Eye (tissue), 1 donor: ENCODE results near the gene PTGES2.
A peak's percentile ranks its signal among the peaks of the same experiment; 100 is the strongest.
"Not testable (repeated sequence)": the region's sequence is repeated elsewhere in the genome, so short reads cannot be mapped to it uniquely, and the experiment has no call there.

Source experiments
- DNase-seq: peaks from one replicate; pipeline ENCODE4 v3.0.0-alpha.2; 2015

The PTGES2 gene

DNA sequence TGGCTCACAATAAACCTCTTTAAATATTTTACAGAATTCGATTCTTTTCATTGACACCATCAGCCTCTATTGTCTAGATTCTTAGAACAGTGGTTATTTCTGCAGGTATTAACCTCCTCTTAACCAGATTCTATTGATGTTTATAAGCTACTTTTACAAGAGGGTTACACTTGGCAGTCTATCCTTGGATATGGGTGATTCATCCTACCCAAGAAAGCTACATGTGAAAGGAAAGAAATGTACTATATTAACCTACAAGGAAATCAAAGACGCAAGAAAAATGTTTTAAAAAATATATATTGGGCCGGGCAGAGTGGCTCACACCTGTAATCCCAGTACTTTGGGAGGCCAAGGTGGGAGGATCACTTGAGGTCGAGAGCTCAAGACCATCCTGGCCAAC is 42.8 kb downstream of the PTGES2 start:
- DNase-seq: no peak

DNA sequence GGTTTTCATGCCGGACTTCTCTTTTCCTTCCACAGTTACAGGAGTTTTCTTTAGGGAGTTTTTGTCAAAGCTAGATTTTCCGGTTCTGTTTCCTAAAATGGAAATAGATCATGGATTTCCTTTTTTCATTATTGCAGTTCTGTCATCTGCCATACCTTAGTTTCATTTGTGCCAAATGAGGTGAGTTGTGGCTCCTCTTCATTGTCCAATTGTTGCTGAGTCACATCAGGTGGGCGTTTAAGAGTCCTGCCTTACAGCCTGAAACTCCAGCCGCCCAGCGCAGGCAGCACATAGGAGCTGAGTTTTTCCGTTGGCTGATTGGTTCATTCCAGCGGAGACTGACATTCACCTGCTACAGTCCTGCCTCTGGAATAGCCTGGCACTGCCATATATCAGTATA is 45.4 kb downstream of the PTGES2 start:
- no peak for DNase-seq

DNA sequence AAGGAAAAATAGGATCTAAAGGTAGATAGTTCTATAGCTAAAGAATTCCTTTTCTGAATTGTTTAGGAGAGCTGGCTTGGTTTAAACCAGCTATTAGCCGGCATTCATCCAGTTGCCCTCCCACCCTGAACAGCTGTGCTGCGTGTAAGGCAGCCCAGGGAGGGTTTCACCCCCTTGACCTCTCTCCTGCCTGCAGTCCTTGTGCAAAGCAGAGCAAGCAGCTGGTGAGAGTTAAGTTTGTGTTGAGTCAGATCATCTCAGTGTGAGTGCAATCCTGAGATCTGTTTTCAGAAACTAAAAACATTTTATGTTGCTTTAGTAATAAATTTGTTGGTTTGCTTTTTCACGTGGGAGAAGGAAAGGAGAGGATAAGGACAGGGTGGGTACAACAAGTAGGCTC is 46.5 kb downstream of the PTGES2 start:
- DNase-seq: peak; percentile 81

DNA sequence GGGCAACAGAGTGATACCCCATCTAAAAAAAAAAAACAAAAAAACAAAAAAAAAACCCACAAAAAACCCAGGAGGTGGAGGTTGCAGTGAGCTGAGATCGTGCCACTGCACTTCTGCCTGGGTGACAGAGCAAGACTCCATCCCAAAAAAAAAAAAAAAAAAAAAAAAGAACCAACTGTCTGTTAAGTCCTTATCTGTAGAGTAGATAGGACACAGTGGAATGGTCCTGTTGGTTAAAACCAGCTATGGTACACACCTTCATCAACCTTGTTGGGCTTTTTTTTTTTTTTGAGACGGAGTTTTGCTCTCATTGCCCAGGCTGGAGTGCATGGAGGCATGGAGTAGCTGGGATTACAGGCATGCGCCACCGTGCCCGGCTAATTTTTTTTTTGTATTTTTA is 47.3 kb downstream of the PTGES2 start:
- DNase-seq: no peak

- DNase-seq: no peak
These were observed 48.8 kb downstream of the PTGES2 start for GRCh38 chr9:128078504-128079434.

- no peak for DNase-seq
These were observed 49.6 kb downstream of the PTGES2 start for GRCh38 chr9:128077847-128078503.

GRCh38 chr9:128073253-128073886 is 54.2 kb downstream of the PTGES2 start:
- DNase-seq: no peak

DNA sequence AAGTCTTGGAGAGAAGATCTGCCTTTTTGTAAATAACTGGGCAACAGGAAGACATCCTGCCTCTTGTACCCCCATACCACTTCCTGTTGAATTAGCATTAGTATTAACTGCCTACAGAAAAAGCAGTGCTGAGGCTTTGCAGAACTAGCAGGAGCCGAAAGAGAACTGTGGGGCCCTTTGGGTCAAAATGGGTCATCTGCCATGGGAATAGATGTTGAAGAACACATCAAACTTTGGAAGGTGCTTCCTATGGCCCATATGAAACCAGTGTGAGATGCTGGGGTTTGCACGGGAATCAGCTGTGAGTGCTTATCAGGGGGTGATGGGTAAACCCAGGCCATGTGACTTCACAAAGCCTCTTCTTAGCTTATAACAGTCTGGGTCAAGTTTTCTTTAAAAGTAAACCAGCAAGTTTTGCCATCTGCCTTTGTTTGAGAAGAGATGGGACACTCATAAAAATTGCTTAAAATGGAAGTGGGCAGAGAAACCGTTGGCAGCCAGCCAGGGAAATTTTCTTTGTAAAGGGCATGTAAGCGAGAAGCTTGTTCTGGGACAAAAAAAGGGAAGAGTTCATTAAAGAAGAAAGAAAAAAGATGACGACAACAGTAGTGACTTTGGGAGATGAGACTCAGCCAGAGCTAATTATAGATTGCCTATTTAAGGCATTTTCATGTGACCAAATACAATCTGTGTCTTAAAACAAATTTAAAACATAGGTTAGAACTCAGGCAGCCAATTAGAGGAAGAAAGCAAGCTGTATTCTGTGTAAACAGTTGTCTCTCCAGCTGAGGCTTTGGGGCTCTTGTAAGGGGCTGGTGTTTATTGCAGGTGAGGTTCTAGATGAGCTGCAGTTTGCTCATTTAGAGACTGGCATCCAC is 55.1 kb downstream of the PTGES2 start:
- DNase-seq: peak; percentile 83

- not testable (repeated sequence) for DNase-seq
These were observed 56.1 kb downstream of the PTGES2 start for GRCh38 chr9:128071475-128071874.

DNA sequence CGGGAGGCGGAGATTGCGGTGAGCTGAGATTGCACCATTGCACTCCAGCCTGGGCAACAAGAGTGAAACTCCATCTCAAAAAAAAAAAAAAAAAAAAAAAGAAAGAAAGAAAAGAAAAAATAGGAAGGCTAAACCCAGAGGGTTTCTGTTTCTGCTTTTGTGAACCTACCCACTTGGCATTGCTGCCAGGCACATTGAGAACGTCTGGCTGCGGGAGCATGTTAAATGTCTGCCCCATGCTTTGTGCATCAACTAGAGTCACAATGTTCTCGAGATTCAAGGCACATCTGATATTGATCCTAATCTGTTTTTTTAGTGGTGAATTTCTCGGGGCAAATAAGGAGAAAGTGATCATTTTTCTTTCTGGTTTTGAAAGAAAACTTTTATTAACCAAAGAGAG is 56.7 kb downstream of the PTGES2 start:
- DNase-seq: no peak
